Endothelial cell of umbilical vein (primary cell): ENCODE measurements around the gene HTR2C. TPM values are rescaled to one million over a fixed set of nuclear protein-coding genes. Genes with fewer than 3 reads are reported as not detected.

Experiments used
- BruUV-seq: library from RNA; stranded (reverse); fragments of 400-500 nt; replicated peaks from 2 replicates; lab custom pipeline; 2021; lab: Mats Ljungman, UMichigan
- CTCF ChIA-PET: fragments of 300-600, 350-600 bp; sonication (Branson Sonifier 250); formaldehyde crosslinking; loops from one replicate; lab custom pipeline; 2021; ENCODE audit warnings: antibody characterized with exemption, inconsistent platforms; lab: Charles Lee
- POLR2A ChIA-PET: fragments of 300-600, 350-600 bp; sonication (Branson Sonifier 250); formaldehyde crosslinking; loops from one replicate; lab custom pipeline; 2021; ENCODE audit warnings: antibody characterized with exemption, inconsistent platforms; lab: Charles Lee
- DNase-seq: peaks from one replicate; pipeline ENCODE4 v3.0.0-alpha.2; 2011; ENCODE audit warnings: low read depth, low spot score
- FAIRE-seq: peaks from 2 replicates; lab custom pipeline; 2011; peaks lifted over from hg19 to GRCh38; lab: Jason Lieb, UNC
- H2AFZ ChIP-seq: 2 replicates; pipeline ENCODE4 v1.6.0; 2012; ENCODE audit warnings: low read depth, low read length, control low read depth, inconsistent platforms
- H3K27ac ChIP-seq: 2 replicates; pipeline ENCODE4 v1.5.1; 2011; ENCODE audit warnings: low read depth, mild to moderate bottlenecking, control low read depth, low read length, moderate library complexity; ENCODE audit not compliant: insufficient read depth
- H3K27me3 ChIP-seq, 2 experiments: 2 replicates each; pipeline versions ENCODE4 v1.6.0 to v1.6.1; 2011; ENCODE audit warnings: low read length in 2 of 2, mixed read lengths in 1 of 2; ENCODE audit not compliant: control insufficient read depth in 2 of 2, insufficient read depth in 2 of 2
- H3K36me3 ChIP-seq, 2 experiments: 2 replicates in 1 of 2; 3 replicates in 1 of 2; pipeline ENCODE4 v1.5.1; 2011; ENCODE audit warnings: low read length in 2 of 2, mild to moderate bottlenecking in 1 of 2, moderate library complexity in 1 of 2; ENCODE audit not compliant: control insufficient read depth in 2 of 2, insufficient read depth in 2 of 2; ENCODE audit errors: extremely low read depth in 1 of 2
- H3K4me1 ChIP-seq: 3 replicates; pipeline ENCODE4 v1.5.1; 2011; ENCODE audit warnings: mild to moderate bottlenecking, low read length; ENCODE audit not compliant: control insufficient read depth, insufficient read depth; ENCODE audit errors: extremely low read depth
- H3K4me2 ChIP-seq: 2 replicates; pipeline ENCODE4 v1.6.1; 2011; ENCODE audit warnings: low read length, control low read depth, mixed read lengths; ENCODE audit not compliant: insufficient read depth
- H3K4me3 ChIP-seq, 3 experiments: fragments of 200-600 bp in 1 of 3; sonication (generic), shearing (Covaris generic) in 1 of 3; replicated peaks in 1 of 3; 2 replicates each; pipeline ENCODE4 v1.5.1; 2011 to 2016; ENCODE audit warnings: control low read depth in 3 of 3, low read length in 3 of 3, mild to moderate bottlenecking in 2 of 3, inconsistent platforms in 1 of 3, low read depth in 1 of 3, moderate library complexity in 1 of 3; ENCODE audit not compliant: insufficient read depth in 1 of 3
- H3K79me2 ChIP-seq: 2 replicates; pipeline ENCODE4 v1.6.0; 2012; ENCODE audit warnings: low read length, inconsistent platforms; ENCODE audit not compliant: control insufficient read depth, insufficient read depth
- H3K9ac ChIP-seq: replicated peaks from 2 replicates; pipeline ENCODE3; 2011; ENCODE audit warnings: low read length, control low read depth; ENCODE audit not compliant: insufficient read depth; ENCODE audit errors: extremely low read depth
- H3K9me1 ChIP-seq: replicated peaks from 3 replicates; pipeline ENCODE4 v1.6.0; 2011; ENCODE audit warnings: mild to moderate bottlenecking, low read length; ENCODE audit not compliant: control insufficient read depth, insufficient read depth; ENCODE audit errors: extremely low read depth
- H3K9me3 ChIP-seq: replicated peaks from 2 replicates; pipeline ENCODE4 v1.5.1; 2012; ENCODE audit warnings: low read length, inconsistent platforms; ENCODE audit not compliant: control insufficient read depth, insufficient read depth
- H4K20me1 ChIP-seq: replicated peaks from 2 replicates; pipeline ENCODE3; 2011; ENCODE audit warnings: mild to moderate bottlenecking, low read length; ENCODE audit not compliant: control insufficient read depth, insufficient read depth; ENCODE audit errors: extremely low read depth
- CTCF ChIP-seq, 2 donors: IDR thresholded peaks; 1 replicate in 1 of 2; 2 replicates in 1 of 2; pipeline ENCODE4 v1.5.1; 2011; ENCODE audit warnings: low read length in 2 of 2, mild to moderate bottlenecking in 2 of 2, moderate library complexity in 2 of 2, control low read depth in 1 of 2, inconsistent platforms in 1 of 2, low read depth in 1 of 2; ENCODE audit not compliant: insufficient read depth in 1 of 2; ENCODE audit errors: extremely low read depth in 1 of 2
- EZH2 ChIP-seq: IDR thresholded peaks from 2 replicates; pipeline ENCODE4 v1.6.1; 2012; ENCODE audit warnings: borderline replicate concordance, low read depth, mild to moderate bottlenecking, moderate library complexity, low read length, inconsistent platforms; ENCODE audit not compliant: severe bottlenecking
- FOS ChIP-seq: IDR thresholded peaks from 2 replicates; pipeline ENCODE4 v1.6.1; 2011; ENCODE audit warnings: mild to moderate bottlenecking, low read length, moderate library complexity, borderline replicate concordance; ENCODE audit not compliant: insufficient read depth
- GATA2 ChIP-seq: IDR thresholded peaks from 2 replicates; pipeline ENCODE4 v1.7.0; 2011; ENCODE audit warnings: low read depth, mild to moderate bottlenecking, moderate library complexity, mixed read lengths, low read length; ENCODE audit not compliant: insufficient read length, insufficient read depth
- JUN ChIP-seq: IDR thresholded peaks from 2 replicates; pipeline ENCODE4 v1.6.1; 2011; ENCODE audit warnings: borderline replicate concordance, low read depth; ENCODE audit not compliant: insufficient read length, insufficient read depth
- MYC ChIP-seq: IDR thresholded peaks from one replicate; pipeline ENCODE4 v1.6.1; 2011; ENCODE audit warnings: mild to moderate bottlenecking, low read depth, low read length
- POLR2A ChIP-seq: IDR thresholded peaks from 2 replicates; pipeline ENCODE4 v1.6.1; 2012; ENCODE audit warnings: low read depth, mild to moderate bottlenecking, control low read depth, low read length
- POLR2AphosphoS5 ChIP-seq: IDR thresholded peaks from 2 replicates; pipeline ENCODE4 v1.6.1; 2012; ENCODE audit warnings: low read depth, mild to moderate bottlenecking, control low read depth, low read length, moderate library complexity; ENCODE audit not compliant: insufficient read depth
- dilution Hi-C: fragments of 300-500 bp; cut with MboI; formaldehyde crosslinking; loops from one replicate; pipeline ENCODE4 v1.15.0; 2019; ENCODE audit warnings: low sequenced_read_pairs; ENCODE audit not compliant: extremely low pct_ligation_motif_present
- intact Hi-C: fragments of 100-400 bp; cut with micrococcal nuclease; formaldehyde crosslinking; loops from one replicate; pipeline ENCODE4 v1.10.0; 2022
- polyA plus RNA-seq, 4 experiments: library from polyadenylated mRNA; depleted of rRNA in 3 of 4; stranded (reverse) in 3 of 4; unstranded in 1 of 4; fragments of >200 nt; gene quantifications; 2 replicates each; pipeline versions ENCODE4 v1.2.1 to v1.2.3, GENCODE V29; 2011 to 2012; ENCODE audit warnings: missing spikeins in 1 of 4
- total RNA-seq: library from RNA; stranded (reverse); gene quantifications from 2 replicates; pipeline ENCODE4 v1.2.3, GENCODE V29; 2021
- TF ChIP-seq, protein P1 (sequence below): IDR thresholded peaks from 2 replicates; pipeline ENCODE4 v1.6.1; 2011; ENCODE audit not compliant: insufficient read depth, insufficient read length

HTR2C gene
- total and polyA plus RNA-seq, 2 donors (not counting 3 experiments of a cell fraction or from before 2014, with no cell fraction given) = not detected

- no peak for FAIRE-seq
- no peak overlapping the region for H3K27ac ChIP-seq
- no peak for TF ChIP-seq EZH2
These were observed 340.5 kb downstream of the HTR2C start for GRCh38 chrX:114924423-114924822.

DNA sequence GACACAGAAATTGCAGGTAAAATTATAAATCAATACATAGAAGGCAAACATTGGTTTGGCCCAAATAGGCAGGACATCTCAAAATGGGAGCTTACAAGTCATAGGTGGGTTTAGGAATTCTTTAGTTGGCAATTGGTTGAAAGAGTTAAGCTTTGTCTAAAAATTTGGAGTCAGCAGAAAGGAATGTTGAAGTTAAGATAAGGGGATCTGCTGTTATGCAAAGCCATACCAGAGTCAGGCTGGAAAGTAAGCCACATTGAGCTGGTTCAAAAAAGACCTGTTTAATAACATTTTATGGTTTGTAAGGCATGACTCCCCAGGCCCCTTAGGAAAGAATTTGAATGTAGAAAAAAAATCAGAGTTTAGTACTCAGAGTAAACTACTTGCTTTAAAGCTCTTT is 341.0 kb downstream of the HTR2C start:
- no peaks in the 10 kb centered on the region for H4K20me1 ChIP-seq
- H3K9me1 ChIP-seq = no peaks in the 10 kb centered on the region
- FAIRE-seq = no peak
- no peak overlapping the region for H3K27ac ChIP-seq
- H3K9me3 ChIP-seq = no peaks in the 10 kb centered on the region
- DNase-seq = no peak
- no TSS peak for BruUV-seq
- H3K27me3 ChIP-seq = no peaks in the 10 kb centered on the region
- intact Hi-C loops = no loop called here
- POLR2A ChIA-PET = no interaction called here
- CTCF ChIA-PET = no interaction called here
- H3K36me3 ChIP-seq = no peaks in the 10 kb centered on the region
- no peaks in the 10 kb centered on the region for H3K4me1 ChIP-seq
- H3K9ac ChIP-seq = no peak overlapping the region
- dilution Hi-C loops = no loop called here
- H3K4me3 ChIP-seq = no peak overlapping the region
- no peak for TF ChIP-seq EZH2
- no peak for TF ChIP-seq JUN
- no peak for TF ChIP-seq FOS
- TF ChIP-seq, protein P1, sequence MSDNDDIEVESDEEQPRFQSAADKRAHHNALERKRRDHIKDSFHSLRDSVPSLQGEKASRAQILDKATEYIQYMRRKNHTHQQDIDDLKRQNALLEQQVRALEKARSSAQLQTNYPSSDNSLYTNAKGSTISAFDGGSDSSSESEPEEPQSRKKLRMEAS = no peak
- no peak for TF ChIP-seq POLR2AphosphoS5
- no peak for TF ChIP-seq POLR2A
- TF ChIP-seq CTCF (IDR thresholded peaks at IDR 0.05; ENCODE audit: extremely low read depth in 1 of 2, insufficient read depth in 1 of 2, low read depth in 1 of 2, low read length in 2 of 2) = no peak
- TF ChIP-seq GATA2 = no peak
- TF ChIP-seq MYC = no peak
- H2AFZ ChIP-seq = no peak overlapping the region
- no peak overlapping the region for H3K4me2 ChIP-seq
- no peaks in the 10 kb centered on the region for H3K79me2 ChIP-seq

More at GRCh38 chrX:114924423-114924822, 340.5 kb downstream of the HTR2C start:
- no peak overlapping the region for H3K4me3 ChIP-seq
- no peak overlapping the region for H3K4me2 ChIP-seq
- no peak overlapping the region for H3K9ac ChIP-seq
- no peak overlapping the region for H2AFZ ChIP-seq
- H4K20me1 ChIP-seq = no peaks in the 10 kb centered on the region
- ChIA-PET POLR2A (no interaction called here), CTCF (no interaction called here)
- no peaks in the 10 kb centered on the region for H3K79me2 ChIP-seq
- no peaks in the 10 kb centered on the region for H3K27me3 ChIP-seq
- no peak for DNase-seq
- dilution Hi-C loops = no loop called here
- no peaks in the 10 kb centered on the region for H3K9me1 ChIP-seq
- H3K4me1 ChIP-seq = no peaks in the 10 kb centered on the region
- intact Hi-C loops = no loop called here
- no peaks in the 10 kb centered on the region for H3K9me3 ChIP-seq
- H3K36me3 ChIP-seq = no peaks in the 10 kb centered on the region
- BruUV-seq = no TSS peak
